IMR-90 (cell line): ENCODE data around the gene BTRC. TPM values are rescaled to one million over a fixed set of nuclear protein-coding genes. Genes with fewer than 3 reads are reported as not detected.

Experiments
- ATAC-seq: fragments of 200-7000 bp; cut with Tn5 transposase; 2 replicates; pipeline ENCODE4 v1.9.1; 2020; ENCODE audit warnings: low read depth, mild to moderate bottlenecking, moderate library complexity
- BruUV-seq: library from RNA; stranded (reverse); fragments of 400-500 nt; replicated peaks from 2 replicates; lab custom pipeline; 2021; lab: Mats Ljungman, UMichigan
- CTCF ChIA-PET: fragments of 300-600 bp; formaldehyde crosslinking; extraction: SDS; loops from one replicate; lab custom pipeline; 2021; ENCODE audit warnings: antibody characterized with exemption; lab: Yijun Ruan, JAX
- POLR2A ChIA-PET: fragments of 300-600 bp; sonication (Branson Sonifier 250); formaldehyde crosslinking; loops from one replicate; lab custom pipeline; 2022; ENCODE audit warnings: antibody characterized with exemption; ENCODE audit not compliant: unreplicated experiment; lab: Charles Lee
- DNase-seq: peaks from one replicate; pipeline ENCODE4 v3.0.0; 2013
- H2AFZ ChIP-seq: replicated peaks from 2 replicates; pipeline ENCODE3; 2013; ENCODE audit warnings: low read length, mild to moderate bottlenecking; ENCODE audit not compliant: poor library complexity
- H2AK5ac ChIP-seq: 2 replicates; pipeline ENCODE4 v1.6.1; 2013; ENCODE audit warnings: low read depth, low read length, inconsistent platforms
- H2AK9ac ChIP-seq: replicated peaks from 2 replicates; pipeline ENCODE3; 2013; ENCODE audit warnings: mild to moderate bottlenecking, low read depth, low read length, moderate library complexity; ENCODE audit not compliant: poor library complexity
- H2BK120ac ChIP-seq: 2 replicates; pipeline ENCODE4 v1.6.1; 2013; ENCODE audit warnings: low read depth, low read length, inconsistent platforms
- H2BK15ac ChIP-seq: 3 replicates; pipeline ENCODE4 v1.6.1; 2013; ENCODE audit warnings: low read depth, low read length, inconsistent platforms
- H2BK20ac ChIP-seq: 2 replicates; pipeline ENCODE4 v1.6.1; 2013; ENCODE audit warnings: low read depth, mild to moderate bottlenecking, inconsistent platforms, low read length, moderate library complexity
- H2BK5ac ChIP-seq: 2 replicates; pipeline ENCODE4 v1.6.1; 2013; ENCODE audit warnings: mild to moderate bottlenecking, low read depth, low read length, inconsistent platforms; ENCODE audit not compliant: poor library complexity, severe bottlenecking
- H3K14ac ChIP-seq: replicated peaks from 2 replicates; pipeline ENCODE4 v1.6.1; 2013; ENCODE audit warnings: low read depth, low read length, inconsistent platforms
- H3K18ac ChIP-seq: 2 replicates; pipeline ENCODE4 v1.6.1; 2013; ENCODE audit warnings: low read depth, low read length, control low read depth
- H3K23ac ChIP-seq: 2 replicates; pipeline ENCODE4 v1.6.1; 2013; ENCODE audit warnings: low read depth, low read length, inconsistent platforms
- H3K27ac ChIP-seq: 2 replicates; pipeline ENCODE4 v1.5.1; 2013; ENCODE audit warnings: mild to moderate bottlenecking, control low read depth, low read length; ENCODE audit not compliant: insufficient read depth
- H3K27me3 ChIP-seq: 2 replicates; pipeline ENCODE4 v1.6.1; 2013; ENCODE audit warnings: low read length; ENCODE audit not compliant: control insufficient read depth, insufficient read depth
- H3K36me3 ChIP-seq: 2 replicates; pipeline ENCODE4 v1.6.1; 2013; ENCODE audit warnings: low read length, mixed read lengths; ENCODE audit not compliant: control insufficient read depth, insufficient read depth
- H3K4ac ChIP-seq: 2 replicates; pipeline ENCODE4 v1.6.1; 2013; ENCODE audit warnings: low read depth, low read length, inconsistent platforms
- H3K4me1 ChIP-seq: 2 replicates; pipeline ENCODE4 v1.6.1; 2013; ENCODE audit warnings: low read length, mixed read lengths; ENCODE audit not compliant: control insufficient read depth, insufficient read depth
- H3K4me2 ChIP-seq: 2 replicates; pipeline ENCODE4 v1.6.1; 2013; ENCODE audit warnings: low read depth, mild to moderate bottlenecking, control low read depth, low read length, moderate library complexity
- H3K4me3 ChIP-seq: 2 replicates; pipeline ENCODE4 v1.5.1; 2013; ENCODE audit warnings: low read depth, mild to moderate bottlenecking, control low read depth, low read length, moderate library complexity; ENCODE audit not compliant: insufficient read depth
- H3K56ac ChIP-seq: 2 replicates; pipeline ENCODE4 v1.6.1; 2013; ENCODE audit warnings: low read length, inconsistent platforms; ENCODE audit not compliant: insufficient read depth; ENCODE audit errors: extremely low read depth
- H3K79me1 ChIP-seq, 2 experiments: 2 replicates each; pipeline ENCODE4 v1.6.1; 2013; ENCODE audit warnings: low read length in 2 of 2, inconsistent platforms in 1 of 2, low read depth in 1 of 2
- H3K9ac ChIP-seq: 2 replicates; pipeline ENCODE4 v1.6.1; 2013; ENCODE audit warnings: low read depth, low read length, control low read depth
- H3K9me1 ChIP-seq: 2 replicates; pipeline ENCODE4 v1.6.1; 2013; ENCODE audit warnings: low read length, inconsistent platforms; ENCODE audit not compliant: insufficient read depth
- H3K9me3 ChIP-seq: 2 replicates; pipeline ENCODE4 v1.6.1; 2013; ENCODE audit warnings: low read length; ENCODE audit not compliant: control insufficient read depth, insufficient read depth
- H4K20me1 ChIP-seq: 2 replicates; pipeline ENCODE4 v1.6.1; 2013; ENCODE audit warnings: low read length, inconsistent platforms; ENCODE audit not compliant: insufficient read depth
- H4K5ac ChIP-seq: 2 replicates; pipeline ENCODE4 v1.6.1; 2013; ENCODE audit warnings: mild to moderate bottlenecking, low read depth, low read length, control low read depth
- H4K8ac ChIP-seq, 2 experiments: 2 replicates each; pipeline ENCODE4 v1.6.1; 2013; ENCODE audit warnings: low read depth in 2 of 2, low read length in 2 of 2, control low read depth in 1 of 2, inconsistent platforms in 1 of 2
- H4K91ac ChIP-seq: 2 replicates; pipeline ENCODE4 v1.6.1; 2013; ENCODE audit warnings: low read depth, low read length, inconsistent platforms; ENCODE audit not compliant: insufficient read depth
- CEBPB ChIP-seq: IDR thresholded peaks from 2 replicates; pipeline ENCODE4 v1.6.1; 2012; ENCODE audit warnings: low read depth, low read length, improper control_type of control experiment
- CHD1 ChIP-seq: IDR thresholded peaks from 2 replicates; pipeline ENCODE4 v1.6.1; 2012; ENCODE audit warnings: low read depth, low read length, improper control_type of control experiment
- FOS ChIP-seq: fragments of 150-350 bp; IDR thresholded peaks from 2 replicates; pipeline ENCODE4 v1.6.1; 2016; ENCODE audit warnings: low read depth, low read length
- MAFK ChIP-seq: IDR thresholded peaks from 2 replicates; pipeline ENCODE4 v1.6.1; 2012; ENCODE audit warnings: low read depth, low read length, improper control_type of control experiment
- MAZ ChIP-seq: IDR thresholded peaks from 2 replicates; pipeline ENCODE4 v1.6.1; 2012; ENCODE audit warnings: low read depth, mild to moderate bottlenecking, low read length, improper control_type of control experiment, moderate library complexity, borderline replicate concordance
- MXI1 ChIP-seq: IDR thresholded peaks from 2 replicates; pipeline ENCODE4 v1.6.1; 2012; ENCODE audit warnings: low read depth, mild to moderate bottlenecking, low read length, moderate library complexity, borderline replicate concordance
- NFE2L2 ChIP-seq: fragments of 150-350 bp; IDR thresholded peaks from 2 replicates; pipeline ENCODE4 v1.6.1; 2016; ENCODE audit warnings: low read depth, mild to moderate bottlenecking, low read length
- POLR2A ChIP-seq: IDR thresholded peaks from 2 replicates; pipeline ENCODE4 v1.6.1; 2012; ENCODE audit warnings: mild to moderate bottlenecking, low read depth, low read length
- RAD21 ChIP-seq: IDR thresholded peaks from 2 replicates; pipeline ENCODE4 v1.6.1; 2012; ENCODE audit warnings: low read length, improper control_type of control experiment
- RCOR1 ChIP-seq: IDR thresholded peaks from 2 replicates; pipeline ENCODE4 v1.6.1; 2012; ENCODE audit warnings: mild to moderate bottlenecking, low read length, improper control_type of control experiment; ENCODE audit not compliant: insufficient replicate concordance
- RFX5 ChIP-seq: IDR thresholded peaks from 2 replicates; pipeline ENCODE4 v1.8.0; 2012; ENCODE audit warnings: low read depth, mild to moderate bottlenecking, low read length, moderate library complexity
- SMC3 ChIP-seq: fragments of 150-350 bp; IDR thresholded peaks from 2 replicates; pipeline ENCODE4 v1.6.1; 2016; ENCODE audit warnings: low read depth, mild to moderate bottlenecking, antibody characterized with exemption, low read length, moderate library complexity
- WGBS, 2 experiments: methylation state at CpG; one replicate each; pipeline versions ENCODE4 v1.1.5 to v1.1.7; 2013; ENCODE audit warnings: missing lambda C conversion rate in 2 of 2; ENCODE audit not compliant: insufficient read length in 1 of 2; ENCODE audit errors: extremely low coverage in 2 of 2; 5-methylcytosine and 5-hydroxymethylcytosine counted together
- dilution Hi-C: fragments of 300-500 bp; cut with HindIII; formaldehyde crosslinking; loops from one replicate; pipeline ENCODE4 v1.14.3; 2018; ENCODE audit warnings: low sequenced_read_pairs; ENCODE audit not compliant: unreplicated experiment
- in situ Hi-C: fragments of 300-500 bp; cut with MboI; formaldehyde crosslinking; loops from 3 replicates; pipeline ENCODE4 v1.14.3; 2019; ENCODE audit warnings: low sequenced_read_pairs, inconsistent platforms, mixed read lengths
- intact Hi-C: fragments of 100-400 bp; cut with micrococcal nuclease; formaldehyde crosslinking; loops from 2 replicates; pipeline ENCODE4 v1.10.0; 2022
- polyA plus RNA-seq, 3 experiments: library from polyadenylated mRNA; depleted of rRNA; stranded (reverse); fragments of >200 nt; gene quantifications; 2 replicates each; pipeline ENCODE4 v1.2.3, GENCODE V29; 2012; ENCODE audit warnings: low replicate concordance in 1 of 3
- total RNA-seq: library from RNA; depleted of rRNA; stranded (reverse); fragments of >200 nt; gene quantifications from 2 replicates; pipeline ENCODE4 v1.2.3, GENCODE V29; 2012
- TF ChIP-seq, protein P1 (sequence below): conservative IDR thresholded peaks from 2 replicates; pipeline ENCODE4 v1.5.1; 2012; ENCODE audit warnings: mild to moderate bottlenecking, low read depth, low read length, improper control_type of control experiment
- TF ChIP-seq, protein P2 (sequence below): fragments of 150-350 bp; IDR thresholded peaks from 2 replicates; pipeline ENCODE4 v1.6.1; 2016; ENCODE audit warnings: low read depth, mild to moderate bottlenecking, low read length, moderate library complexity, borderline replicate concordance
- TF ChIP-seq, protein P3 (sequence below): fragments of 150-350 bp; IDR thresholded peaks from 2 replicates; pipeline ENCODE4 v1.6.1; 2017; ENCODE audit warnings: mild to moderate bottlenecking, antibody characterized with exemption, low read length, low read depth

Gene BTRC
- total and polyA plus RNA-seq, 2 of the 4 experiments (the other 2 are of a cell fraction) = 7.7 to 8.4 TPM

DNA sequence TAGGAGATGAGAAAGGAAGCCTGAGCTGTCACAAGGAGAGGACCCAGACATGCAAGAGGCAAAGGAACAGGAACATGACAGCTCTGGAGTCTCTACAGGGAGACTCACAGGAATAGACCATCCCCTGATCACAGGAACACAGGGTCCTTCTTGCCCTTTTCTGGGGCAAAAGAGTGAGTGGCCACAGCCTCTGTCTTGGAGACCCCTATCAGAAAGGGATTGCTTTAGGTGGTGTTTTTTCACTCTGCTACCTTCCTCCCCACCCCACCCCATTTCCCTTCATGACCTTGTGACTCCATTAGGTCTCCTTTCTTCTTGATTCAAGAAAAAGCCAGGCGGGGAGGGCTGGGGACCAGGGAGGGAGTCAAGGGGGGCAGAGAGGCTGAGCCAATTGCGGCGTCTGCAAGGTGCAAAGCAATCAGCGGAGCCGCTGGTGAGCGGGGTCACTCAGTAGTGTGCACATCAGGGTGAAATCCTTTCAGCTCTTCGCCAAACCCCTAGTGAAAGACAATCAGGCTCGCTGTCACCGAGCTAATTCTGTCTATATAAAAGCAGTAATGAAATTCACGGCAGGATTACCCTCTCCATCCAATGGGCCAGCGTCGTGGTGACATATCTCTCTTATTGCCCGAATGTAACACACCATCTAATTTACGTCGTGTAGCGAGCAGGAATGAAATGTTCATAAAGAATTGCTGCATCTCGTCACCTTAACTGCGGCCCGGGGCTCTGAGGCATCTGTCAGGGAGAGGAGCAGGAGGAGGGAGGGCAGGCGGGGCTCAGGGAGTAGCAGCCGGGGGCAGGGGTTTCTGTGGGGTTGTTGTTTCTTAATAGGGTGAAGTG is 31.5 kb upstream of the BTRC start:
- in situ Hi-C loops = no loop called here
- no peak overlapping the region for H2BK20ac ChIP-seq
- H3K4me2 ChIP-seq = no peak overlapping the region
- POLR2A ChIA-PET = no interaction called here
- dilution Hi-C loops = no loop called here
- H3K56ac ChIP-seq = no peak overlapping the region
- DNase-seq (no peak), ATAC-seq (no peak)
- H3K23ac ChIP-seq = no peak overlapping the region
- H4K20me1 ChIP-seq = no peaks in the 10 kb centered on the region; the same call in 1 of the 2 replicates
- no peak overlapping the region for H4K91ac ChIP-seq
- no peak overlapping the region for H2BK5ac ChIP-seq
- intact Hi-C loops = no loop called here
- H3K9me3 ChIP-seq = peaks cover 1% of the 10 kb centered on the region; the same call in 1 of the 2 replicates
- no peak overlapping the region for H2AK9ac ChIP-seq
- H4K5ac ChIP-seq = no peak overlapping the region
- no peaks in the 10 kb centered on the region for H3K36me3 ChIP-seq
- H2AK5ac ChIP-seq = no peak overlapping the region
- CTCF ChIA-PET = no interaction called here
- H3K4ac ChIP-seq = no peak overlapping the region
- H3K4me3 ChIP-seq = no peak overlapping the region
- no peak overlapping the region for H3K9ac ChIP-seq
- no peaks in the 10 kb centered on the region for H3K4me1 ChIP-seq
- H3K79me1 ChIP-seq = no peaks in the 10 kb centered on the region
- H3K27ac ChIP-seq = no peak overlapping the region
- no peak overlapping the region for H3K14ac ChIP-seq
- H2BK15ac ChIP-seq = no peak overlapping the region
- no peak overlapping the region for H4K8ac ChIP-seq
- H2AFZ ChIP-seq = no peak overlapping the region
- H3K9me1 ChIP-seq = no peaks in the 10 kb centered on the region
- WGBS, 2 experiments = 75% methylated on average over 5 of the region's 21 CpGs; no CpG with 5 or more reads in 1 of the 2 experiments
- H3K18ac ChIP-seq = no peak overlapping the region
- peaks cover 61% of the 10 kb centered on the region for H3K27me3 ChIP-seq
- no peak overlapping the region for H2BK120ac ChIP-seq
- BruUV-seq = no TSS peak
- TF ChIP-seq, protein P1, sequence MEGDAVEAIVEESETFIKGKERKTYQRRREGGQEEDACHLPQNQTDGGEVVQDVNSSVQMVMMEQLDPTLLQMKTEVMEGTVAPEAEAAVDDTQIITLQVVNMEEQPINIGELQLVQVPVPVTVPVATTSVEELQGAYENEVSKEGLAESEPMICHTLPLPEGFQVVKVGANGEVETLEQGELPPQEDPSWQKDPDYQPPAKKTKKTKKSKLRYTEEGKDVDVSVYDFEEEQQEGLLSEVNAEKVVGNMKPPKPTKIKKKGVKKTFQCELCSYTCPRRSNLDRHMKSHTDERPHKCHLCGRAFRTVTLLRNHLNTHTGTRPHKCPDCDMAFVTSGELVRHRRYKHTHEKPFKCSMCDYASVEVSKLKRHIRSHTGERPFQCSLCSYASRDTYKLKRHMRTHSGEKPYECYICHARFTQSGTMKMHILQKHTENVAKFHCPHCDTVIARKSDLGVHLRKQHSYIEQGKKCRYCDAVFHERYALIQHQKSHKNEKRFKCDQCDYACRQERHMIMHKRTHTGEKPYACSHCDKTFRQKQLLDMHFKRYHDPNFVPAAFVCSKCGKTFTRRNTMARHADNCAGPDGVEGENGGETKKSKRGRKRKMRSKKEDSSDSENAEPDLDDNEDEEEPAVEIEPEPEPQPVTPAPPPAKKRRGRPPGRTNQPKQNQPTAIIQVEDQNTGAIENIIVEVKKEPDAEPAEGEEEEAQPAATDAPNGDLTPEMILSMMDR = no peak
- TF ChIP-seq, protein P2, sequence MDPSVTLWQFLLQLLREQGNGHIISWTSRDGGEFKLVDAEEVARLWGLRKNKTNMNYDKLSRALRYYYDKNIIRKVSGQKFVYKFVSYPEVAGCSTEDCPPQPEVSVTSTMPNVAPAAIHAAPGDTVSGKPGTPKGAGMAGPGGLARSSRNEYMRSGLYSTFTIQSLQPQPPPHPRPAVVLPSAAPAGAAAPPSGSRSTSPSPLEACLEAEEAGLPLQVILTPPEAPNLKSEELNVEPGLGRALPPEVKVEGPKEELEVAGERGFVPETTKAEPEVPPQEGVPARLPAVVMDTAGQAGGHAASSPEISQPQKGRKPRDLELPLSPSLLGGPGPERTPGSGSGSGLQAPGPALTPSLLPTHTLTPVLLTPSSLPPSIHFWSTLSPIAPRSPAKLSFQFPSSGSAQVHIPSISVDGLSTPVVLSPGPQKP = no peak
- TF ChIP-seq RFX5 (no peak), NFE2L2 (no peak), RAD21 (no peak), FOS (no peak), RCOR1 (no peak), POLR2A (no peak), SMC3 (no peak), MAFK (no peak), CEBPB (no peak), MAZ (no peak), MXI1 (no peak), CHD1 (no peak)
- TF ChIP-seq, protein P3, sequence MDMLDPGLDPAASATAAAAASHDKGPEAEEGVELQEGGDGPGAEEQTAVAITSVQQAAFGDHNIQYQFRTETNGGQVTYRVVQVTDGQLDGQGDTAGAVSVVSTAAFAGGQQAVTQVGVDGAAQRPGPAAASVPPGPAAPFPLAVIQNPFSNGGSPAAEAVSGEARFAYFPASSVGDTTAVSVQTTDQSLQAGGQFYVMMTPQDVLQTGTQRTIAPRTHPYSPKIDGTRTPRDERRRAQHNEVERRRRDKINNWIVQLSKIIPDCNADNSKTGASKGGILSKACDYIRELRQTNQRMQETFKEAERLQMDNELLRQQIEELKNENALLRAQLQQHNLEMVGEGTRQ = no peak
